PFSK-1 (cell line): ENCODE data around the gene AUTS2.

ENCODE experiments used
- POLR2AphosphoS5 ChIP-seq: IDR thresholded peaks from 2 replicates; pipeline ENCODE4 v1.6.1; 2012; ENCODE audit warnings: low read depth, mild to moderate bottlenecking, control low read depth, low read length, moderate library complexity
- SIN3A ChIP-seq: IDR thresholded peaks from 2 replicates; pipeline ENCODE4 v1.6.1; 2012; ENCODE audit warnings: mild to moderate bottlenecking, low read length, moderate library complexity, borderline replicate concordance; ENCODE audit not compliant: insufficient read depth
- TAF1 ChIP-seq: IDR thresholded peaks from 2 replicates; pipeline ENCODE4 v1.6.1; 2012; ENCODE audit warnings: low read length, control low read depth, borderline replicate concordance; ENCODE audit not compliant: insufficient read depth
- TF ChIP-seq, protein P1 (sequence below), 2 experiments: IDR thresholded peaks; 2 replicates each; pipeline versions ENCODE4 v1.6.1 to v1.8.0; 2011 to 2012; ENCODE audit warnings: low read depth in 2 of 2, low read length in 2 of 2, control low read depth in 1 of 2, inconsistent platforms in 1 of 2, mild to moderate bottlenecking in 1 of 2, moderate library complexity in 1 of 2; ENCODE audit not compliant: insufficient read depth in 1 of 2

GRCh38 chr7:70377957-70378356 is 779.7 kb downstream of the AUTS2 start:
- no peak for TF ChIP-seq POLR2AphosphoS5
- TF ChIP-seq SIN3A, result no peak
- TF ChIP-seq, protein P1, sequence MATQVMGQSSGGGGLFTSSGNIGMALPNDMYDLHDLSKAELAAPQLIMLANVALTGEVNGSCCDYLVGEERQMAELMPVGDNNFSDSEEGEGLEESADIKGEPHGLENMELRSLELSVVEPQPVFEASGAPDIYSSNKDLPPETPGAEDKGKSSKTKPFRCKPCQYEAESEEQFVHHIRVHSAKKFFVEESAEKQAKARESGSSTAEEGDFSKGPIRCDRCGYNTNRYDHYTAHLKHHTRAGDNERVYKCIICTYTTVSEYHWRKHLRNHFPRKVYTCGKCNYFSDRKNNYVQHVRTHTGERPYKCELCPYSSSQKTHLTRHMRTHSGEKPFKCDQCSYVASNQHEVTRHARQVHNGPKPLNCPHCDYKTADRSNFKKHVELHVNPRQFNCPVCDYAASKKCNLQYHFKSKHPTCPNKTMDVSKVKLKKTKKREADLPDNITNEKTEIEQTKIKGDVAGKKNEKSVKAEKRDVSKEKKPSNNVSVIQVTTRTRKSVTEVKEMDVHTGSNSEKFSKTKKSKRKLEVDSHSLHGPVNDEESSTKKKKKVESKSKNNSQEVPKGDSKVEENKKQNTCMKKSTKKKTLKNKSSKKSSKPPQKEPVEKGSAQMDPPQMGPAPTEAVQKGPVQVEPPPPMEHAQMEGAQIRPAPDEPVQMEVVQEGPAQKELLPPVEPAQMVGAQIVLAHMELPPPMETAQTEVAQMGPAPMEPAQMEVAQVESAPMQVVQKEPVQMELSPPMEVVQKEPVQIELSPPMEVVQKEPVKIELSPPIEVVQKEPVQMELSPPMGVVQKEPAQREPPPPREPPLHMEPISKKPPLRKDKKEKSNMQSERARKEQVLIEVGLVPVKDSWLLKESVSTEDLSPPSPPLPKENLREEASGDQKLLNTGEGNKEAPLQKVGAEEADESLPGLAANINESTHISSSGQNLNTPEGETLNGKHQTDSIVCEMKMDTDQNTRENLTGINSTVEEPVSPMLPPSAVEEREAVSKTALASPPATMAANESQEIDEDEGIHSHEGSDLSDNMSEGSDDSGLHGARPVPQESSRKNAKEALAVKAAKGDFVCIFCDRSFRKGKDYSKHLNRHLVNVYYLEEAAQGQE (IDR thresholded peaks at IDR 0.05; ENCODE audit: insufficient read depth in 1 of 2, low read depth in 2 of 2, low read length in 2 of 2), result no peak
- no peak for TF ChIP-seq TAF1
